ENCODE measurements around the gene MPV17L2. TPM values are rescaled to one million over a fixed set of nuclear protein-coding genes. Genes with fewer than 3 reads are reported as not detected.

MPV17L2 gene
- total and polyA plus RNA-seq, 2 of the 4 experiments (the other 2 are of a cell fraction) = 7.2 to 19.5 TPM

DNA sequence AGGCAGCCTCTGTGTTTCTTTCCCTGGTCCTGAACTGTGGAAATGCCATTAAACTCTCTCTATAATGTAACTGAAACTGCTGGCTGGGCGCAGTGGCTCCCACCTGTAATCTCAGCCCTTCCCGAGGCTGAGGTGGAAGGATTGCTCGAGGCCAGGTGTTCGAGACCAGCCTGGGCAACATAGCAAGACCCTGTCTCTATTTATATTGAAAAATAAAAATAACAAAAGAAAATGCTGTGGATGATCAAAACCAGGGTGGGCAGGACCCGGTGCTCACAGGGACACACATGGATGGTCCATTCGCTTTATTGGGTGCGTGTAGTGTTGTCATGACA, 3.5 kb downstream of the MPV17L2 start:
- Histone ChIP-seq H3K9ac (ENCODE audit: low read depth, low read length) (no peak overlapping the region), H4K20me1 (ENCODE audit: insufficient read depth, low read length) (peaks cover 8% of the 10 kb centered on the region), H2BK120ac (ENCODE audit: low read depth, low read length) (no peak overlapping the region), H3K56ac (ENCODE audit: extremely low read depth, insufficient read depth, low read length) (no peak overlapping the region), H2BK5ac (ENCODE audit: low read depth, low read length, poor library complexity, severe bottlenecking) (no peak overlapping the region), H3K79me1 (ENCODE audit: low read depth in 1 of 2, low read length in 2 of 2) (peaks cover 7 to 20% of the 10 kb centered on the region in 2 experiments; a peak in 3 of 4 replicates), H3K36me3 (ENCODE audit: control insufficient read depth, insufficient read depth, low read length) (peaks cover 28% of the 10 kb centered on the region), H3K18ac (ENCODE audit: low read depth, low read length) (no peak overlapping the region), H3K27ac (ENCODE audit: insufficient read depth, low read length) (no peak overlapping the region), H4K5ac (ENCODE audit: low read depth, low read length) (no peak overlapping the region), H3K9me3 (ENCODE audit: control insufficient read depth, insufficient read depth, low read length) (no peaks in the 10 kb centered on the region), H4K8ac (ENCODE audit: low read depth in 2 of 2, low read length in 2 of 2) (no peak overlapping the region), H3K27me3 (ENCODE audit: control insufficient read depth, insufficient read depth, low read length) (no peaks in the 10 kb centered on the region), H3K14ac (replicated peaks; ENCODE audit: low read depth, low read length) (no peak overlapping the region), H3K4me1 (ENCODE audit: control insufficient read depth, insufficient read depth, low read length) (peaks cover 8% of the 10 kb centered on the region), H3K4me2 (ENCODE audit: low read depth, low read length) (no peak overlapping the region), H2AFZ (replicated peaks; ENCODE audit: low read length, poor library complexity) (no peak overlapping the region), H3K9me1 (ENCODE audit: insufficient read depth, low read length) (peaks cover 8% of the 10 kb centered on the region; the same call in 1 of the 2 replicates), H3K4ac (ENCODE audit: low read depth, low read length) (no peak overlapping the region), H2BK15ac (ENCODE audit: low read depth, low read length) (no peak overlapping the region), H2AK9ac (replicated peaks; ENCODE audit: low read depth, low read length, poor library complexity) (no peak overlapping the region), H3K23ac (ENCODE audit: low read depth, low read length) (no peak overlapping the region), H2AK5ac (ENCODE audit: low read depth, low read length) (no peak overlapping the region), H3K4me3 (ENCODE audit: insufficient read depth, low read depth, low read length) (no peak overlapping the region), H2BK20ac (ENCODE audit: low read depth, low read length) (no peak overlapping the region), H4K91ac (ENCODE audit: insufficient read depth, low read depth, low read length) (no peak overlapping the region)
- in situ Hi-C loops (cut with MboI; ENCODE audit: low sequenced_read_pairs) (loop anchor here (5.0 to 10.0 kb wide), 3 partner anchors 46 to 218 kb away; partner anchors contain the start of genes LSM4 and SSBP4), intact Hi-C loops (cut with micrococcal nuclease) (no loop called here), dilution Hi-C loops (cut with HindIII; ENCODE audit: low sequenced_read_pairs, unreplicated experiment) (no loop called here)
- no peak for ATAC-seq (ENCODE audit: low read depth)
- WGBS, 2 experiments (ENCODE audit: extremely low coverage in 2 of 2, insufficient read length in 1 of 2) = no CpG with 5 or more reads among the region's 7 CpGs
- no peak for TF ChIP-seq RFX5 (IDR thresholded peaks at IDR 0.05; ENCODE audit: low read depth, low read length)
- TF ChIP-seq, protein P1, sequence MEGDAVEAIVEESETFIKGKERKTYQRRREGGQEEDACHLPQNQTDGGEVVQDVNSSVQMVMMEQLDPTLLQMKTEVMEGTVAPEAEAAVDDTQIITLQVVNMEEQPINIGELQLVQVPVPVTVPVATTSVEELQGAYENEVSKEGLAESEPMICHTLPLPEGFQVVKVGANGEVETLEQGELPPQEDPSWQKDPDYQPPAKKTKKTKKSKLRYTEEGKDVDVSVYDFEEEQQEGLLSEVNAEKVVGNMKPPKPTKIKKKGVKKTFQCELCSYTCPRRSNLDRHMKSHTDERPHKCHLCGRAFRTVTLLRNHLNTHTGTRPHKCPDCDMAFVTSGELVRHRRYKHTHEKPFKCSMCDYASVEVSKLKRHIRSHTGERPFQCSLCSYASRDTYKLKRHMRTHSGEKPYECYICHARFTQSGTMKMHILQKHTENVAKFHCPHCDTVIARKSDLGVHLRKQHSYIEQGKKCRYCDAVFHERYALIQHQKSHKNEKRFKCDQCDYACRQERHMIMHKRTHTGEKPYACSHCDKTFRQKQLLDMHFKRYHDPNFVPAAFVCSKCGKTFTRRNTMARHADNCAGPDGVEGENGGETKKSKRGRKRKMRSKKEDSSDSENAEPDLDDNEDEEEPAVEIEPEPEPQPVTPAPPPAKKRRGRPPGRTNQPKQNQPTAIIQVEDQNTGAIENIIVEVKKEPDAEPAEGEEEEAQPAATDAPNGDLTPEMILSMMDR (conservative IDR thresholded peaks at IDR 0.05; ENCODE audit: low read depth, low read length) = no peak
- TF ChIP-seq RAD21 (IDR thresholded peaks at IDR 0.05; ENCODE audit: low read length) = no peak
- TF ChIP-seq SMC3 (IDR thresholded peaks at IDR 0.05; ENCODE audit: low read depth, low read length) = no peak
- TF ChIP-seq FOS (IDR thresholded peaks at IDR 0.05; ENCODE audit: low read depth, low read length) = no peak
- TF ChIP-seq MXI1 (IDR thresholded peaks at IDR 0.05; ENCODE audit: borderline replicate concordance, low read depth, low read length) = no peak
- TF ChIP-seq, protein P2, sequence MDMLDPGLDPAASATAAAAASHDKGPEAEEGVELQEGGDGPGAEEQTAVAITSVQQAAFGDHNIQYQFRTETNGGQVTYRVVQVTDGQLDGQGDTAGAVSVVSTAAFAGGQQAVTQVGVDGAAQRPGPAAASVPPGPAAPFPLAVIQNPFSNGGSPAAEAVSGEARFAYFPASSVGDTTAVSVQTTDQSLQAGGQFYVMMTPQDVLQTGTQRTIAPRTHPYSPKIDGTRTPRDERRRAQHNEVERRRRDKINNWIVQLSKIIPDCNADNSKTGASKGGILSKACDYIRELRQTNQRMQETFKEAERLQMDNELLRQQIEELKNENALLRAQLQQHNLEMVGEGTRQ (IDR thresholded peaks at IDR 0.05; ENCODE audit: low read depth, low read length) = no peak
- no peak for TF ChIP-seq MAFK (IDR thresholded peaks at IDR 0.05; ENCODE audit: low read depth, low read length)
- TF ChIP-seq, protein P3, sequence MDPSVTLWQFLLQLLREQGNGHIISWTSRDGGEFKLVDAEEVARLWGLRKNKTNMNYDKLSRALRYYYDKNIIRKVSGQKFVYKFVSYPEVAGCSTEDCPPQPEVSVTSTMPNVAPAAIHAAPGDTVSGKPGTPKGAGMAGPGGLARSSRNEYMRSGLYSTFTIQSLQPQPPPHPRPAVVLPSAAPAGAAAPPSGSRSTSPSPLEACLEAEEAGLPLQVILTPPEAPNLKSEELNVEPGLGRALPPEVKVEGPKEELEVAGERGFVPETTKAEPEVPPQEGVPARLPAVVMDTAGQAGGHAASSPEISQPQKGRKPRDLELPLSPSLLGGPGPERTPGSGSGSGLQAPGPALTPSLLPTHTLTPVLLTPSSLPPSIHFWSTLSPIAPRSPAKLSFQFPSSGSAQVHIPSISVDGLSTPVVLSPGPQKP (IDR thresholded peaks at IDR 0.05; ENCODE audit: borderline replicate concordance, low read depth, low read length) = no peak
- TF ChIP-seq RCOR1 (IDR thresholded peaks at IDR 0.05; ENCODE audit: insufficient replicate concordance, low read length) = no peak
- TF ChIP-seq BHLHE40 (IDR thresholded peaks at IDR 0.05; ENCODE audit: low read depth, low read length) = no peak
- TF ChIP-seq NFE2L2 (IDR thresholded peaks at IDR 0.05; ENCODE audit: low read depth, low read length) = no peak
- TF ChIP-seq CEBPB (IDR thresholded peaks at IDR 0.05; ENCODE audit: low read depth, low read length) = no peak
- TF ChIP-seq MAZ (IDR thresholded peaks at IDR 0.05; ENCODE audit: borderline replicate concordance, low read depth, low read length) = no peak
- no peak for TF ChIP-seq CHD1 (IDR thresholded peaks at IDR 0.05; ENCODE audit: low read depth, low read length)
- TF ChIP-seq POLR2A (IDR thresholded peaks at IDR 0.05; ENCODE audit: low read depth, low read length) = no peak
- ChIA-PET POLR2A (ENCODE audit: unreplicated experiment) (no interaction called here), CTCF (no interaction called here)
- no peak for DNase-seq
- no TSS peak for BruUV-seq (replicated peaks)

All from IMR-90 (cell line).